Activated CD8-positive, alpha-beta memory T cell treated with anti-CD3 and anti-CD28 coated beads for 24 hours (primary cell): ENCODE data around the gene TRIM7.
"Not testable (repeated sequence)": the region's sequence is repeated elsewhere in the genome, so short reads cannot be mapped to it uniquely, and the experiment has no call there.

ENCODE experiments used
- DNase-seq: peaks from one replicate; pipeline ENCODE4 v3.0.0-alpha.2; 2020

The TRIM7 gene

DNA sequence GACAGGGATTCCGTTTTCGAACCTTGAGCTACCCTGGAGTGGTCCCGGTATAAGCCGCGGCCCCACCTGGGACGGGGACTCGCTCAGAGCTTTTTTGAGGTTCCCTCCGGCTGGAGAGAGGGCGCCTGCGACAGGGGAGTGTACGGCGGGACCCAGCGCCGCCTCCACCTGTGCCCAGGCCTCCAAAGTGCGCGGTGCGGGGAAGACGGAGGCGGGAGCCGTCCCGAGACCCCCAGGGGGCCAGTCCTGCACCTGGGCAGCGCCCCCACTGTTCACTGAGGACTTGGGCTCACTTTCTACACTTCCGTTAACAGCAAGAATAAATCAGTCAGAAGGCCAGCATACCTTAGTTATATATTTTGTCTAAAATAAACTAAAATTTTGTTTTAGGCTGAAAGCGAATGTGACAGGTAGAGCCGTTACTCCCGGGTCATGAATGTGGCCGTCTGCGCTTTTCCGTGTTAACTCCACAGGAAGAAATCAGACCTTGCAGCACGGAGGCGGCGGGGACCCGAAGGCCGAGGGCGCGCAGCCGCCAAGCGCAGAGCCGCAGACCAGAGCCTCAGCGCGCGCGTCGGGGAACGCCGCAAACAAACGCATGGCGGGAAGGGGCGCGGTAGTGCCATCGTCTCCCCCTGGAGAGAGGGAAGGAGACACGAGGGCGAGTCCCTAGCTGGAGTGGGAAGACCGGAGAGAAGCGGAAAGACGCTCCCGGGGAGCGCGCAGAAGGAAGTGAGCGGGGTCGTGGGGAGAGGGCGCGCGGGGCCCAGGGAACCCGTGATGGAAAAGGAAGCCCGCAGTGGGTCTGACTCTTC is 14.1 kb downstream of the TRIM7 start:
- peak; percentile 84 for DNase-seq

DNA sequence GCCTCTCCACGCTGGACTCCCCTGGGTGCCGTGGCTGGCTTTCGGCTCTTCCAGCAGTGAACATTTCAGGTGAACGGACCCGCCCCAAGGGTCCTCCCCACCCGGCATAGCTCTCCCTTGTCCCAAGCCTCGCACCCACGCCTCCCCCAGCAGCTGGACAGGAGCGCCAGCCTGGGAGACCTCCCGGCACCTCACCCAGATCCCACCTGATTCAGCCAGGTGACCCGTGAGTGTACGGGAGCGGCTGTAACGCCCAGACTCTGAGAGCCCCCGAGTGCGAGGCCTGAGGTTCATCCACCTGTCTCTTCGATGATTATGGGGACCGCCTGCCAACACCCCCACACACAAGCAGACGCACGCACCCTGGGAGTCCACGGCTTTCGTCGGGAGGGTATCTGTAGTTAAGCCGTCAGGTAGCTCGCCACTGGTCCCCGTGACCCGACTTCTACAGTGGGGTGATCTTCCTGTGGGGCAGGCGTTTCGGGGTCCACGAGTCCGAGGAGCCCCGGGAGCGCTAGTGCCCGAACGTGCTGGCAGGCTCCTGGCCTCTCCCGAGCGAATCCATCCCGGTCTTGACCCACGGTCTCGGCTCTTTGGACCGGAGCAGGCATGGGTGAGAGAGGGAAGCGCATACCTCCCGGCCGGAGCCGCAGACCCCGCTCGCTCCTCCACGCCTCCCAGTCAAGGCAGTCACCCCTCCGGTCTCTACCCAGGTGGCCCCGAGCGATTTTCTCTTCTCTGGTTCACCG is 14.9 kb downstream of the TRIM7 start:
- DNase-seq, result peak; percentile 85

DNA sequence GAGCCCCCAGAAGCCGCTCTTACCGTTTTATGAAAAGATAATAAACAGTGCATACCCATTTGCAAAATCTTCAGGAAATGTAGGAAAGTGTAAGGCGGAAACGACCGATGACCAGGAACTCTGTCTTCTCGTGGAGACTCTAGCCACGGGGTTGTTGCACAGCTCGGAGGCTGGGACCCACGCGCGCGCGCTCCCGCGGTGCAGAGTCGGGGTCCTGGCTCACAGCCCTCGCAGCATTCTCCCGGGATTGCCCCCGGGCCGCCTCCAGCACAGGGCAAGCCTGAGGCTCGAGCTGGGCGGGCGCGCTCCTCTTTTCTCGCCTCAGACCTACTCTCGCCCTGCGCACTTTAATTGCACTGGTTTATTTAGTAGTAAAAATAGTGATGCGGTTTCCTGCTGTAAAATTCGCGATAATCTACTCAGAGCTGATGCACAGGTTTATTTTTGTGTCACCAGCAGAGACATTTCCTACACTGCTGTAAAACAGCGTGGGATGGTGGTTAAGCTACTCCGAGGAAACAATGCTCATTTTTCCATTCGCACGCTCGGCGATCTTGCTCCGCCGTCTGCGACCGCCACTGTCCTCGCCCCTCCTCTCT is 15.5 kb downstream of the TRIM7 start:
- DNase-seq, result peak; percentile 81

DNA sequence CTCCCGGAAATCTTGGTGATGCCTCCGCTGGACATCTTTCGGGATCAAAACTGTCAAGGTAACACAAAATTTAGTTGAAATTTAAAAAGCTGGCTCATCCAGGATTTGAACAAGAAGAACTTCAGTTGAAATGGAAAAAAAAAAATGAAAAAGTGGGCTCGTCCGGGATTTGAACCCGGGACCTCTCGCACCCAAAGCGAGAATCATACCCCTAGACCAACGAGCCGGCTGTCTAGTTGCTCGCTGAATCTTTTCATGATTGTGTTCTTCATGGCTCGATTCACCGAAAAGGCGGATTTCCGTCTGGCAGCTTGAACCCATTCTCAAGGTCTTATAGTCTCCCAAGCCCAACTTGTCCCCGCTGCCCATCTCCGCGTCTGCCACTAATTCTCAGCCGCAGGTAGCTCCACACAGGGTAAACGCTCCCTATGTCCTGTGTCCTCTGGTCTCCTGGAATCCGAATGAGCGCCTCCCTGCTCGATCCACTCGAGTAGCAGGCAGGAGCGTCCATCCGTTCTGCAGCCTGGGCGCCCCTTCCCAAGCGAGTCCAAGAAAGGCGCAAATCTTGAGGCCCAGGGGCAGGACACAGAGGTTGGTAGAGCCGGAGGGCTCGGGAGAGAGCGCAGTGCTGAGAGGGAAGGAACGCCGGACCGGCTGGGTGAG is 16.2 kb downstream of the TRIM7 start:
- peak; percentile 95 for DNase-seq

DNA sequence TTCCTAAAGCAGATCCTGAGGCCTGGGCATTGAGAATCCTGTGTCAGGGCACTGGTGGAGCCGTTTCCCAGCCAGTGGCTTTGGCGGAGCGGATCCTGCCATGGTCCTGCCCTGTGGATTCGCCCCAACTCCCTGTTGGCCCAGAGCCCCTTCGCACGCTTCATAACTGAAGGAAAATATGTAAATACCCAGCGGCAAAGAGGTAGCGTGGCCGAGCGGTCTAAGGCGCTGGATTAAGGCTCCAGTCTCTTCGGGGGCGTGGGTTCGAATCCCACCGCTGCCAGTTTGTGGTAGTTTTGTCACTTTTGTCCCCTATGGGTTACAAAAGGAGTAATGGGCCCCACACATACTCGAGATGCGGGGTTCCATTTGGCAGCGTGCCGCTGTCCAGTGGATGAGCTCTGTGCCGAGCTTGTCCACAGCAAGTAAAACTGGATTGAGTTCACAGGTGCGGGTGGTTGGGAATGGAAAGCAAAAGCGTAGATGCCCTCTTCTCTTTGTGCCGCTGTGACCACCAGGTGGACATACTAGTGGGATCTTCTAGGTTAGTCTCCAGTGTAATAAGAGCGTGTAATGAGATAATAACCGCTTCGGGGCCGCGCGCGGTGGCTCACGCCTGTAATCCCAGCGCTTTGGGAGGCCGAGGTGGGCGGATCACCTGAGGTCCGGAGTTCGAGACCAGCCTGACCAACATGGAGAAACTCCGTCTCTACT is 17.3 kb downstream of the TRIM7 start:
- peak; percentile 88 for DNase-seq

DNA sequence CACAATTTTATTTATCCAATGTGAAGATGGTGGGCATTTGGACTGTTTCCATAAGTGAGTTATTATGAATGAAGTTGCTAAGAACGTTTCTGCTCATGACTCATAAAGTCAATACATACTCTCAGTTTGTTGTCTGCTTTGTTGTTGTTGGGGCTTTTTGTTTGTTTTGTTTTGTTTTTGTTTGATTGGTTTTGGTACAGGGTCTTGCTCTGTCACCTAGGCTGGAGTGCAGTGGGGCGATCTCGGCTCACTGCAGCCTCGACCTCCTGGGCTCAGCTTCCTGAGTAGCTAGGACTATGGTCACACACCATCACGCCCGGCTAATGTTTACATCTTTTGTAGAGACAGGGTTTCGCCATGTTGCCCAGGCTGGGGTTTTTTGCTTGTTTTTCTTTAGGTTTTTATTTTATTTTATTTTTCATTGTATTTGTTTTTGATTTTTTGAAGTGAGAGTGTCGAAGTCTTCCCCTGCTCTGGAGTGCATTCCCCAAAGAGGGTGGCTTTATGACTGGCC is 18.0 kb downstream of the TRIM7 start:
- DNase-seq, result no peak

DNA sequence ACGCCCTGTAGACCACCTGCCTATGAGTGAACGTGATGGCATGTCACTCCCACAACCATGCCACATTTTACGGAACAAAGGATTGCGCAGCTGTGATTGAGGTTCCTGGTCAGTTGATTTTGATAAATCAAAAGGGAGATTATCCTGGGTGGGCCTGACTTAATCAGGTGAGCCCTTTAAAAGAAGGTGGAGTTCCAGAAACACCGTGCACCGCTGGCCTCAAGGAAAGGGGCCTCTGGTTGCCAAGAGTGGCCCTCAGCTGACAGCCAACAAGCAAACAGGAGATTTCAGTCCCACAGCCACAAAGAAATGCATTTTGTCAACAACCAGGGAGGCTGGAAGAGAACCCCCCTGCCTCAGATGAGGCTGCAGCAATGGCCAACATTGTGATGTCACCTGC is 19.0 kb downstream of the TRIM7 start:
- DNase-seq, result no peak

DNA sequence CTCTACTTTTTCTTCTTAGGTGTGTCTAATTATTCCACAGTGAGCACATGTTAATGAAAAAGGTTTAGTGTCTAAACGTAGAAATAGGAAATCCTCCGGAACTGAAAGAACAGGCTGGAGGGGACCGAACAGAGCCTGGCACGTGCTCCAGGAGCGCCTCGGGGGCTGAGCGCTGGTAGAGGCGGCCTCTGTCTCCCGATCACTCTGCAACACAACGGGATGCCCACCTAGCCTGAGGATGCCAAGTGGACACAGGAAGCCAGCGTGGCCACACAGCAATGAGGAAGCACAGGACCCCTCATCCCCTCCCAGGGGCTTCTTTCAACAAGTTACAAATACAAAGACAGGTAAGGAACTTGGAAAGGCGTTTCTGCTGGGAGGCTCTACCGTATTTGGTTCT is 19.4 kb downstream of the TRIM7 start:
- DNase-seq, result no peak

DNA sequence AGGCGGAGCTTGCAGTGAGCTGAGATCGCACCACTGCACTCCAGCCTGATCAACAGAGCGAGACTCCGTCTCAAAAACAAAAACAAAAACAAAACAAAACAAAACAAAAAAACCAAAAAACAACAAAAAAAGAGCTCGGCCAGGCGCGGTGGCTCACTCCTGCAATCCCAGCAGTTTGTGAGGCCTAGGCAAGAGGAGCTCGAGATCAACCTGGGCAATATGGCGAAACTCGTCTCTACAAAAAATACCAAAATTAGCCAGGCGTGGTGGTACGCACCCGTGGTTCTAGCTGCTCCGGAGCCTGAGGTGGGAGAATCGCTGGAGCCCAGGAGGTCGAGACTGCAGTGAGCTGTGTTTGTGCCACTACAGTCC is 20.2 kb downstream of the TRIM7 start:
- DNase-seq, result no peak

DNA sequence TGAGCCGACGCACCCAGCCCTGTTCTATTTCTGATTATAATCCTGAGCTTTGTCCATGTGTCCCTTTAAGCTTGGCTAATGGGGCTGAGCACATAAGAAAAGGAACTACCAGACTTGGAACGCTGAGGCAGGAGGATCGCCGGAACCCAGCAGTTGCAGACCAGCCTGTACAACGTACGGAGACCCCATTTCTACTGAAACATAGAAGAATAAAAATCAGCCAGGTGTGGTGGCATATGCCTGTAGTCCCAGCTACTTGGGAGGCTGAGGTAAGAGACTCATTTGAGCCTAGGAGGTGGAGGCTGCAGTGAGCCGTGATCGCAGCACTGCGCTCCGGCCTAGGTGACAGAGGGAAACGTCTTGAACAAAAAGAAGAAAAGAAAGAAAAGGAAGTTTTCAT is 22.3 kb downstream of the TRIM7 start:
- no peak for DNase-seq

DNA sequence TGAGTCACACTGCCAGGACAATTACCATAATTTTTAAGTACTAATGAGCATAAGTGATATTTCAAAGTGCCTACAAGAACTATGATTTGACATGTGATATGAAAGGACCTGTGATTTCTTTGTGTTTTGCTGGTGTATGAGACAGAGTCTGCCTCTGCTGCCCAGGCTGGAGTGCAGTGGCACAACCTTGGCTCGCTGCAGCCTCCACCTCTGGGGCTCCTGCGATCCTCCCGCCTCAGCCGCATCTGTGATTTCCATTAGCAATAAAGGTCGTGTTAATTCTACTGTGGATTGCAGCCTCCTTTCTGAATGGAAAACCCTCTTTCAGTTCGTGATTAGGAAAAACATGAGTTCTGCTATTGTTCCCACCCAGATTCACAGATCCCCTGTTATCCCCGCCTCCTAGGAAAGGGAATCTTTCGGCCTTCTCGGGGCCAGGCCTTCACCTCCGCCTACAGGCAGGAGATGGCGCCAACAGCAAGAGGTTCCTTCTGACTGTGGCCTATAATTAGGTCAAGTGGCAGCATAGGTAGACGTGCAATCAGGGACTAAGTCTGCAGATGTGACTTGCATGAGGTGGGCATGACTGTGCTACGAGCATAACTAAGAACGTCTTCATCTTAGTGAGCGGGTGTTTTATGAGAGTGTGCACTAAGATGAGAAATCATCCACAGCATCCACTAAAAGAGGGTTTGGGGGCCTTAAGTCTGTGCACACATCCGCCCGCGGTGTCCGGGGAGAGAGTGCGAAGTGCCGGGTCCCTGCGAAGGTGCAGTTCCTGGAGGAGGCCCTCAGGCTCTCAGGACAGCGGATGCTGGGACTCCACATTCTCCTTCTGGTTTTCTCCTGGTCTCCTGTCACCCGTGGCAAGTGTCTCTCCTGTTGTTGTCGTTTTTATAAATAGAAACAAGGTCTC is 23.1 kb downstream of the TRIM7 start:
- DNase-seq, result peak; percentile 77

DNA sequence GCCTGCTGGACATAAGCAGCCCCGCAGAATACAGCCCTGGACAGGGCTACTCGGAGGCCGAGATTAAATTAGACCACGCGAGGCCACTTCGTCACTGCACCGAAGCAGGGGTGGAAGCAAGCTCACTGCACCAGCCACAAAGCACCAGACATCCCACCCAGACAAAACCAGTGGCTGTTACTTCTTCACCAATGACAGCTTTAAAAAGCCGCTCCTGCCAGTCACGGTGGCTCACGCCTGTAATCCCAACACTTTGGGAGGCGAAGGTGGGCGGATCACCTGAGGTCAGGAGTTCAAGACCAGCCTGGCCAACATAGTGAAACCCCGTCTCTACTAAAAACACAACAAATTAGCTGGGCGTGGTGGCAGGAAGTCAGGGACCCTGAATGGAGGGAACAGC is 27.4 kb downstream of the TRIM7 start:
- DNase-seq, result not testable (repeated sequence)

DNA sequence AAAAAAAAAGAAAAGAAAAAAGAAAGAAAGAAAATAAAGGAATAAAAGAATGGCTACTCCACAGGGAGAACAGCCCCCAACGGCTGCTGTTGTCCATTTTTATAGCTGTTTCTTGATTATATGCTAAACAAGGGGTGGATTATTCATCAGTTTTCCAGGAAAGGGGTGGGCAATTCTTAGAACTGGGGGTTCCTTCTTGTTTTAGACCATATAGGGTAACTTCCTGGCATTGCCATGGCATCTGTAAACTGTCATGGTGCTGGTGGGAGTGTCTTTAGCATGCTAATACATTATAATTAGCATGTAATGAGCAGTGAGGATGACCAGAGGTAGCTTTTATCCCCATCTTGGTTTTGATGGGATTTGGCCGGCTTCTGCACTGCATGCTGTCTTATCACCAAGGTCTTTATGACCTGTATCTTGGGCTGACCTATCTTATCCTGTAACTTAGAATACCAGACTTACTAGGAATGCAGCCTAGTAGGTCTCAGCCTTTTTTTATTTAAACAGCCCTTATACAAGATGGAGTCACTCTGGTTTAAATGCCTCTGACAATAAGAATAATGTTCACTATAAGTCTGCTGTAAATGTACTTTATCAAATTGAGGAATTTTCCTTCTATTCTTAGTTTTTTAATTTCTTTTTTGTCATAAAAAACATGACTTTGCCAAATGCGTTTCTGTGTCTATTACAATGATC is 28.6 kb downstream of the TRIM7 start:
- no peak for DNase-seq

DNA sequence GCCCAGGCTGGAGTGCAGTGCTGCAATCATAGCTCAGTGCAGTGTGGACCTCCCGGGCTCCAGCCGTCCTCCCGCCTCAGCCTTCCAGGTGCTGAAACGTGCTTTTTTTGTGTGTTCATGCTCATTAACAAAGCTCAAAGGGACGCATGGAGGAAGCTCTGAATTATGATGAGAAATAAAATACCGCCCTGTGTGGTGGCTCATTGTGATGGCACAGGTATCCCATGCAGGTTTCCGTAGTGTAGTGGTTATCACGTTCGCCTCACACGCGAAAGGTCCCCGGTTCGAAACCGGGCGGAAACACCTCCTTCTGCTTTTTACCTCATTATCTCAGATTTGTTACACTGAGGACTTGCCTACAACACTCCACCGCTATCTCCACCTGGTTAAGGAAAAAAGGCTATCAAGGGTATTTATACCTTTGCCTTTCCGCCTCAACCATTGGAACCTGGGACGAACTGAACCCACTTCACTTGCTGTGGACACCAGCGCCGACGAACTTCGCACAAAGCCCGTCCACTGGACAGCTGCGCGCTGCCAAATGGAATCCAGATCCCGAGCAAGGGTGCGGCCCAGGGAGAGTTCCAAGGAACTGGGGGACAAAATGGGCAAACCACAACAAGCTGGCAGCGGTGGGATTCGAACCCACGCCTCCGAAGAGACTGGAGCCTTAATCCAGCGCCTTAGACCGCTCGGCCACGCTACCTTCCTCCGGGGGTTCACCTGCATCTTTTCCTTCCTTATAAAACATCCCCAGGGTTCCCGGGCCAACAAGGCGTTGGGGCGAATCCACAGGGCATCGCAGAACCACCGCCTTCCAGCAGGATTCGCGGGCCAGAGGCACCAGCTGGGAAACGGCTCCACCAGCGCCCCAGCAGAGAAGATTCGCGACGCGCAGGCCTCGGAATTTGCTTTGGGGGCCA is 31.3 kb downstream of the TRIM7 start:
- peak; percentile 91 for DNase-seq

DNA sequence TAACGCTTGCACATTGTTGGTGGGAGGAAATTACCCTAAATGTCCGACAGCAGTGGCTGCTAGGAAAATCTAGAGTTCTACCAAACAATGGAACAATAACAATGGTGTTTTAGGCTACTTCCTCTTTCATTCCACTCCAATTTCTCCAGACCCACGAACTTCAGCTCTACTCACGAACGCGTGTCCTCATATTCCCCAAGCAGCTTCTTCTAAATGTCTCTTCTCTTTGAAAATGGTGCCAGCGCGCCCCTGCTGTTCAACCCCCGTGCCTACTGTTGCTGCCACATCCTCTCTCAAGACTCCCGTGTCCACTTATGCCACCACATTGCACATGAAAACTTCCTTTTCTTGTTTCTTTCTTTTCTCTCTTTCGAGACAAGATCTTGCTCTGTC is 32.0 kb downstream of the TRIM7 start:
- DNase-seq, result peak; percentile 90

DNA sequence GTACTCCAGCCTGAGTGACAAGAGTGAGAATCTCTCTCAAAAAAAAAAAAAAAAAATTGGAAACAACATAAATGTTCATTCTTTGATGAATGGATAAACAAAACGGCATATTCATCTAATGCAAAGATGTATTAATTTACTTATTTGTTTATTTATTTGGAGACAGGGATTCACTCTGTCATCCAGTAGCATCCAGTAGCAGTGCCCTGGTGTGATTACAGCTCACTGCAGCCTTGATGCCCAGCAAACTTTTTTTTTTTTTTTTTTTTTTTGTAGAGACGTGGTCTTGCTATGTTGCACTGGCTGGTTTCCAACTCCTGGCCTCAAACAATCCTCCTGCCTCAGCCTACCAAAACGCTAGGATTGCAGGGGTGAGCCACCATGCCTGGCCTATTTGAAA is 33.2 kb downstream of the TRIM7 start:
- no peak for DNase-seq

DNA sequence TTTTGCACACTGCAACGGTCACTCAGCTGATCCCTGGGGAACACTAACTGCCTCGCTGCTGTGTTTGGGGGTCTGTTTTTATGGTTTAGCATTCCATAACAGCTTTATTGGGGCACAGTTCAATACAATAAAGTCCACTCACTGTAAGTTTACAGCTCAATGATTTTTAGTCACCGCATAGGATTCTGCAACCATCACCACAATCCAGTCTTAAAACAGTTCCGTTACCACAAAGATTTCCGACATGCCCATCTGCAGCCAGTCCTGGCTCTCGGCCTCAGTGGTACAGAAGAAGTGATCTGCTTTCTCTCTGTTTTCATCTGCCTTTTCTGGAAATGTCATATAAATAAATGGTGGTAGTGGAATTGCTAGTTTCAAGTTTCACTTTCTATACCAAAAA is 34.0 kb downstream of the TRIM7 start:
- no peak for DNase-seq

DNA sequence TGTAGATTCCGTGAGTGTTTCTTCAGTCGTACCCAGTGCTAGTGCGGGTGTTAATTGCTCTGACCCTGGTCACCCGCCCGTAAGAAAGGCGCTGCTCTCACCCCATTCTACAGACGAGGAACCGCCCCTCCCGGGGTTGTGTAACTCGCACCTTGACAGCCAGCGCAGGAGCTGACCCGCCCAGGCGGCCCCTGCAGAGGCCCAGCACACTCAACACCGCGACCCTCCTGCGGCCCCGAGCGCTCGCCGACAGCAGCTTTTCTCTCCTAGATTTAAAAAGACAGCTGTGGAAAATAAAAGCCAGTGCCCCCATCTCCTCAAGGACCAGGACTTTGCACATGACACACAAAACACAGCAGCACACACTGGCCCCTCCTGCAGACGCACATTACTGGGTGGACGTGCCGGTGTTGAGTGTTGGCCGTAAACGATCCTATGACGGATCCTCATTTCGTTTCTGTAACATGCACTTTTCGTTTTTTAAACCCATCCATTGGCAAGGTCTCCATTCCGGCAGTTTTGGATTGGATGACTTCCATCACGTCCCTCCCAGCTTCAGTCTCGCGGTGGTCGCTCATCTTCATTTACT is 34.7 kb downstream of the TRIM7 start:
- no peak for DNase-seq
